ENCODE measurements around the gene LHFPL2.

Gene LHFPL2

DNA sequence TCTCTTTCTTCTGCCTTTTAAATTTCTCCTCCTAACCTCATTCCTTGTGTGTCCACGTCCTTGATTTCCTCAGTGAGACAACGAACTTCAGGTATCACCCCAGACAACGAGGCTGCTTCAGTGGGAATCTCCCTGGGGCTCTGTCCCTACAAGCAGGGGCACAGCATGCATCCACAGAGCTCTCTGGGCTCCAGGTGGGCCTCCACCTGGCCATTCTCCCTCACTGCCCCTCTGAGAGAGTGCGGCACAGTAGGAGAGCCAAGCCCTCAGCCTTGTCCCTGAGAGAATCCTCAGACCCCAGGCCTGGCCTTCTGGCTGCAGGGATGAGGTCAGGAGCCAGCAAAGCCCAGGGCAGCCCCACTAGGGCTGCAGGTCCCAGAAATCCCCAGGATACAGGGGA, 105.3 kb downstream of the LHFPL2 start:
- no peak overlapping the region for H3K9ac ChIP-seq
- no peak overlapping the region for H3K4me2 ChIP-seq
- H3K4me3 ChIP-seq = no peak overlapping the region
- H4K20me1 ChIP-seq = no peaks in the 10 kb centered on the region
- 0 out of 2 replicates have a peak, but pooled peaks cover 6% of the 10 kb centered on the region for H3K4me1 ChIP-seq
- no peak overlapping the region for H3K27ac ChIP-seq
- H3K27me3 ChIP-seq = no peaks in the 10 kb centered on the region
- H3K9me3 ChIP-seq = no peaks in the 10 kb centered on the region
- H3K36me3 ChIP-seq = no peaks in the 10 kb centered on the region
- no peak for TF ChIP-seq Cebpa-rat (IDR thresholded peaks at IDR 0.05)

DNA sequence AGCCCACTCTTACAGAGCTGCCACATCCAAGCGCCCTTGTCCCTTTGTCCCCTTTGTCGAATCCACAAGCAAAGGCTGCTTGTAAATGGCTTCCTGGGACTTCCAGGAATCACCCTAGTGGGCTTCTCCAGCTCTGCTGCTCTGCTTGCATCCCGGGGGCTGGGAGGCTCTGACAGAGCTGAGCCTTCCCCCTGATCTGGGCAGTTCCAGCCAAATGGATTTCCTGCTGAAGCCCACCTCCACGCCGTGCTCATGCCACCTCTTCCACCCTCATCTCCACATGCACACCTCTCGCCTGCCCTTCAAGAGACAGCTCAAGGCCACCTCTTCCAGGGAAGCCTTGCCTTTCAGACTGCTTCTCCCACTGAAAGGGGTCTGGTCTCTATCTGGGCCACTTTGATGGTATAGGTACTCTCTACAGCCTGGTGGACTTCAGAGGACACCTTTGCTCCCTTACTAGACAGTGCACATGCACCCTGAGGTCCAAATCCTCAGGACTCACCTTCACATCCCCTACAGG, 106.2 kb downstream of the LHFPL2 start:
- no peak overlapping the region for H3K4me3 ChIP-seq
- no peaks in the 10 kb centered on the region for H3K36me3 ChIP-seq
- H3K4me2 ChIP-seq = no peak overlapping the region
- H4K20me1 ChIP-seq = no peaks in the 10 kb centered on the region
- no peak for TF ChIP-seq Cebpa-rat (IDR thresholded peaks at IDR 0.05)
- H3K9ac ChIP-seq = no peak overlapping the region
- H3K9me3 ChIP-seq = no peaks in the 10 kb centered on the region
- 0 out of 2 replicates have a peak, but pooled peaks cover 6% of the 10 kb centered on the region for H3K4me1 ChIP-seq
- no peak overlapping the region for H3K27ac ChIP-seq
- no peaks in the 10 kb centered on the region for H3K27me3 ChIP-seq

DNA sequence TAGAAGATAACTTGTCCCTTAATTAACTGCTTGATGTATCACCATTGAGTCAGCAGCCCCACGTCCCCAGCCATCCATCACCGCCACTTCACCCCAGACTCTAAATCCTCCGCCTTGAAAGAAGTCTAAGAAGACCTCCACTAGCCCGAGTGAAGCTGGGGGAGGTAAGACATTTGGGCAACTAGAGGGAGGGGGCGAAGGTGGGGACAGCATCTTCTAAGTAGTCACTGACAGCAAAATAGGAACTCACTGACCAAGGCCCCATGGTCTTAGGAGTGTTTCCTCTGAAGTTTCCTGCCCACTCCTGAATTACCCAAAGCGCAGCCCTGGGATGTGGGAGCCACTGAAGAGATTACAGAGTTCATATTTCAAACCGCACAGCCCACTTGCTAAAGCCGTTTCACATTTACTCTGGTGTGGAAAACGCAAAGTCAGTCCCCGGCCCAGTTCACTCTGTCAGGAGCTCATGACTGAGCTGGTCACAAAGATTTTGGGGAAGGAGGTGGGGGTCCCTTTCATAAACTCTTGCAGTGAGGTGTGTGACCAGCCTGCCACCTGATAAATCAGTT, 107.4 kb downstream of the LHFPL2 start:
- Histone ChIP-seq H3K36me3 (no peaks in the 10 kb centered on the region), H3K4me1 (0 out of 2 replicates have a peak, but pooled peaks cover 6% of the 10 kb centered on the region), H3K4me3 (no peak overlapping the region), H3K27ac (no peak overlapping the region), H4K20me1 (no peaks in the 10 kb centered on the region), H3K9ac (no peak overlapping the region), H3K27me3 (no peaks in the 10 kb centered on the region), H3K9me3 (no peaks in the 10 kb centered on the region), H3K4me2 (no peak overlapping the region)
- no peak for TF ChIP-seq Cebpa-rat (IDR thresholded peaks at IDR 0.05)

DNA sequence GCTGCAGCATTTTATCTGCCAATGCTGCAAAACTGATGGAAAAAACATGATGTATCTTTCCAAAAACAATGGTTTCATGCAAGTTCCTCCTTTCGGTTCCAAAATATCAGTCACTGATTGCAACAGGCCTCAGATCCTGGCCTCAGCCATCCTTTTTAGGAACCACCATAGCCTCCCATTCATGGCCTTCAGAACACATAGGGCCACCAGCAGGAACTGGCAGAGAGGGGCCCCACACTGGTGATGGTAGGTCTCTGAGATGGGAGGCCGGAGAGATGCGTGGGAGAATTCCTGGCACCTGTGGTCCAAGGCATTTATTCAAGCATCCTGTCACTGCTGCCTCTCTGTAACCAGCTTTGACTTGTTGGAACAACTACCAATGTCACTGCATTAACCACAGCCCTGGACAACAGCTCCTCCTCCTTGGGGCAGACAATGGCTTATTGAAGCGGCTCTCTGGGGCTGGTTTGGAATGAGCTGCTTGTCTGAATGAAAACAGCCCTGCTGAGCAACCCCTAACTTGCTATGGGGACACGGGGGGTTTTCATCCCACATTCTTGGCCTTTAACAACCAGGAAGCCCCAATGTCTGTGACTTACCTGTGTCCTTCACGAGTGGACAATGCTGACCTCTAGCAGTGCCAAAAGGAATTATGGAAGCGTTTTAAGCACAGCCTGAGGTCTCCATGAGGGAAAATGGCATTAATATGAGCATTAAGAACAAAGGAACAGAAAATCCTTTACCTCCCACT, 108.1 kb downstream of the LHFPL2 start:
- Histone ChIP-seq H3K4me1 (0 out of 2 replicates have a peak, but pooled peaks cover 6% of the 10 kb centered on the region), H3K4me2 (no peak overlapping the region), H3K36me3 (no peaks in the 10 kb centered on the region), H4K20me1 (no peaks in the 10 kb centered on the region), H3K27me3 (no peaks in the 10 kb centered on the region), H3K9ac (no peak overlapping the region), H3K27ac (no peak overlapping the region), H3K4me3 (no peak overlapping the region), H3K9me3 (no peaks in the 10 kb centered on the region)
- TF ChIP-seq Cebpa-rat (IDR thresholded peaks at IDR 0.05) = no peak

DNA sequence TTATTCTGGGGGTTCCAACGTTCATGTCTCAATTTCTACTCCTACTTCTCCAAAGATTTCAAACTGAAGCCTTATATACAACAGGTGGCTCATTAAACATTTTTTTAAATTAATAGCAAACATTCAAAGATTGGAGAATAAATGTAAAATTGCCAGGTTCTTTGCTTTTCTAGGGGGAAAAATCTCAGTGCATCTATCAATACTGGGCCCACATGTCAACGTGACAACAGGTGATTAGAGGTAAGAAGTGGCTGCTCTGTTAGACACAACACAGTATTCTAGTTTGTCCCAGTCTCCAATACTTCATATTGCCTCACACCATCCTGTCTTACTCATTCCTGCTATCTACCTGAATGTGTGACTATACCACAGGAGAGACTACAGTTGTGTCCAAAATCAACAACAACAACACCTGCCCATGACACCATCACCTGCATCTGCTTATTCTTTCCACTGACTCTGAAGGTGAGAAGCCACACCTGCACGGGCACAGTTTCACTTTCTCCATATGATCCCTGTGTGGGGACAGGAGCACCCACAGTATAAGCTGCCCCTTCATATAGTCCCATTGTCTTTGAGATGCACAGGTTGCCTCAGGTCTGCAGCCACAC, 110.2 kb downstream of the LHFPL2 start:
- Histone ChIP-seq H3K36me3 (no peaks in the 10 kb centered on the region), H3K4me3 (no peak overlapping the region), H3K27me3 (no peaks in the 10 kb centered on the region), H3K27ac (no peak overlapping the region), H4K20me1 (no peaks in the 10 kb centered on the region), H3K4me1 (0 out of 2 replicates have a peak, but pooled peaks cover 6% of the 10 kb centered on the region), H3K9me3 (no peaks in the 10 kb centered on the region), H3K9ac (no peak overlapping the region), H3K4me2 (no peak overlapping the region)
- TF ChIP-seq Cebpa-rat (IDR thresholded peaks at IDR 0.05) = no peak

DNA sequence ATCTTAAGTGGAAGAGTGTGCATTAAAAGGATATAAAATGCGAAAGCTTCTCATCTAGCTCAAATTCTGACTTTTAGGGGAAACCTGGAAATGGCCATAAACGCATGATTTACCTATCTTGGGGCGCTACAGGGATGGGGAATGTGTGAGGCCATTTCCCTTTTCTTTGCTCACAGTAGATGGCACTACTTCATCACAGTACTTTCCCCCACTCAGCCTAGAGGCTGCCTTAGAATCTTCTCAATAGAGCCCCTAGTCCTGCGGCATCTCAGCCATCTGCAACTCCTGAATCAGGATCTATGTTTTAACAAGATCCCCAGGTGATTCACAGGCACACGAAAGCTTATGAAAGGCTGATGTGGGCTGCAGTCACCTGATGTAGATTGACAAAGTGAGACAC, 110.8 kb downstream of the LHFPL2 start:
- no peak for TF ChIP-seq Cebpa-rat (IDR thresholded peaks at IDR 0.05)
- Histone ChIP-seq H4K20me1 (no peaks in the 10 kb centered on the region), H3K4me1 (0 out of 2 replicates have a peak, but pooled peaks cover 6% of the 10 kb centered on the region), H3K36me3 (no peaks in the 10 kb centered on the region), H3K9me3 (no peaks in the 10 kb centered on the region), H3K27me3 (no peaks in the 10 kb centered on the region), H3K9ac (no peak overlapping the region), H3K4me2 (no peak overlapping the region), H3K27ac (no peak overlapping the region), H3K4me3 (no peak overlapping the region)

DNA sequence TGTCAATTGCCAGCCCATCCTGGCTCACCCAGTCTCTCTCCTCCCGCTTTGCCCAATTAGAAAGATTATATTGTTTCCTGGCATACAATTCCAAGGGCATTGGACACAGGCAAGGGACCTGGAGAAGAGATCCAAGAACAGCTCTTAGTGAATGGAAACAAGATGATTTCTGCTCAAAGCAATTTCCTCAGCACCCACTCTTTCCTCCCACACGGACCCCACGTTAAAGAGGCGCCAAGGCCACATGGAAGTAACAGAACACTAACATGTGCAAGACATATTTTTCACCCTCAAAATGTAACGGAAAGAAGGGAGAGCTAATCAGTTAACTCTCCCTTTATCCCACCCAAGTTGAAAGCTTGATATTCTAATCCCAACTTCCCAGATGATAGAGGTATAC, 111.2 kb downstream of the LHFPL2 start:
- Histone ChIP-seq H3K9me3 (no peaks in the 10 kb centered on the region), H3K27ac (no peak overlapping the region), H3K27me3 (no peaks in the 10 kb centered on the region), H3K9ac (no peak overlapping the region), H3K36me3 (no peaks in the 10 kb centered on the region), H3K4me1 (0 out of 2 replicates have a peak, but pooled peaks cover 5% of the 10 kb centered on the region), H3K4me3 (no peak overlapping the region), H4K20me1 (no peaks in the 10 kb centered on the region), H3K4me2 (no peak overlapping the region)
- TF ChIP-seq Cebpa-rat (IDR thresholded peaks at IDR 0.05) = no peak

DNA sequence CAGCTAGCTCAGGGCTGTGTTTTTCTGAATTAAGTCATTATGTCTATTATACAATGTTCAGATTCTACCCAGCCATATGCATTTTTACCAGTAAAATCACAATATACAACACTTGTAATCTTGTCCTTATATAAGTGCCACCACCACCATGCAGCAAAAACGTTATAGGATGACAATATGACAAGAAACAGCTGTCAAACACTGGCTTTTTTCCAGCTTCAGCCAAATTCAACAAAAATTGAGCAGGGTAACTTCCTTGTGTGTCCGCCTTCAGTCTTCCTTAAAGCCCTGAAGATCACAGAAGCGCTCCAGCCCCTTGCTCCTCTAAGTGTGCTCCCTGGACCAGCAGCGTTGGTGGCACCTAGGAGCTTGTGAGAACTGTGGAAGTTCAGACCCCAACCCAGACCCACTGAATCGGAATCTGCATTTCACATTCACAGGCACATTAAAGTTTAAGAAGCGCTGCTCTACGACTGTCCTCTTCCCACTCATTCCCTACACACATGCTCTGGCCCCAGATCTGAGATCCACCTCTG, 111.8 kb downstream of the LHFPL2 start:
- Histone ChIP-seq H3K4me2 (no peak overlapping the region), H3K27me3 (no peaks in the 10 kb centered on the region), H3K36me3 (no peaks in the 10 kb centered on the region), H3K9ac (no peak overlapping the region), H3K4me3 (no peak overlapping the region), H3K27ac (no peak overlapping the region), H3K4me1 (no peaks in the 10 kb centered on the region), H4K20me1 (no peaks in the 10 kb centered on the region), H3K9me3 (no peaks in the 10 kb centered on the region)
- no peak for TF ChIP-seq Cebpa-rat (IDR thresholded peaks at IDR 0.05)

DNA sequence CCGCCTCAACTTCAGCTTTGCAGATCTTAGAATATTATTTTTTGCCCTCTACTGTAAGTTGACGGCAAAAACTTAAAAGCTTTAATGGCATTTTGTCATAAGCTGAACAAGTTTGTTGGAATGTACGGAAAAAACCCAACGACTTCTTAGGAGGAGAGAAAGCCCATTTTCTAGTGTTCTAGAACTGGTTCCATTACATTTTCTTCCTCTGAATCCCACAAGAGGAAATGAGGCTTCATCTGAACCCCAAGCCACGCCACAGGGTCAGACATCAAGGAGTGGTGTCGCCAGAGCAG, 113.7 kb downstream of the LHFPL2 start:
- TF ChIP-seq Cebpa-rat (IDR thresholded peaks at IDR 0.05) = no peak
- Histone ChIP-seq H3K4me3 (no peak overlapping the region), H3K9me3 (no peaks in the 10 kb centered on the region), H4K20me1 (no peaks in the 10 kb centered on the region), H3K4me1 (no peaks in the 10 kb centered on the region), H3K9ac (no peak overlapping the region), H3K4me2 (no peak overlapping the region), H3K27me3 (no peaks in the 10 kb centered on the region), H3K36me3 (no peaks in the 10 kb centered on the region), H3K27ac (no peak overlapping the region)

All from BLaER1 (cell line).